Uterus (tissue), 2 donors: Measurements from ENCODE around the gene SPNS1.
"Not testable (repeated sequence)": the region's sequence is repeated elsewhere in the genome, so short reads cannot be mapped to it uniquely, and the experiment has no call there.

ENCODE experiments used
- CTCF ChIP-seq, 4 experiments: fragments of 200-600 bp in 2 of 4; fragments of 450-650 bp in 2 of 4; sonication (generic) in 2 of 4; IDR thresholded peaks; one replicate each; pipeline ENCODE4 v1.5.1; 2016 to 2019; ENCODE audit warnings: antibody characterized with exemption in 4 of 4, mild to moderate bottlenecking in 2 of 4, moderate library complexity in 1 of 4
- POLR2A ChIP-seq, 2 donors: fragments of 450-650 bp; IDR thresholded peaks; one replicate each; pipeline ENCODE4 v1.6.1; 2016; ENCODE audit warnings: antibody characterized with exemption in 2 of 2, mild to moderate bottlenecking in 1 of 2, moderate library complexity in 1 of 2

- not testable (repeated sequence) for TF ChIP-seq CTCF, POLR2A (IDR thresholded peaks at IDR 0.05)
Observed at GRCh38 chr16:28939825-28940224, 34.8 kb upstream of the SPNS1 start.
